ENCODE measurements around the gene TOP2A.

TOP2A gene

DNA sequence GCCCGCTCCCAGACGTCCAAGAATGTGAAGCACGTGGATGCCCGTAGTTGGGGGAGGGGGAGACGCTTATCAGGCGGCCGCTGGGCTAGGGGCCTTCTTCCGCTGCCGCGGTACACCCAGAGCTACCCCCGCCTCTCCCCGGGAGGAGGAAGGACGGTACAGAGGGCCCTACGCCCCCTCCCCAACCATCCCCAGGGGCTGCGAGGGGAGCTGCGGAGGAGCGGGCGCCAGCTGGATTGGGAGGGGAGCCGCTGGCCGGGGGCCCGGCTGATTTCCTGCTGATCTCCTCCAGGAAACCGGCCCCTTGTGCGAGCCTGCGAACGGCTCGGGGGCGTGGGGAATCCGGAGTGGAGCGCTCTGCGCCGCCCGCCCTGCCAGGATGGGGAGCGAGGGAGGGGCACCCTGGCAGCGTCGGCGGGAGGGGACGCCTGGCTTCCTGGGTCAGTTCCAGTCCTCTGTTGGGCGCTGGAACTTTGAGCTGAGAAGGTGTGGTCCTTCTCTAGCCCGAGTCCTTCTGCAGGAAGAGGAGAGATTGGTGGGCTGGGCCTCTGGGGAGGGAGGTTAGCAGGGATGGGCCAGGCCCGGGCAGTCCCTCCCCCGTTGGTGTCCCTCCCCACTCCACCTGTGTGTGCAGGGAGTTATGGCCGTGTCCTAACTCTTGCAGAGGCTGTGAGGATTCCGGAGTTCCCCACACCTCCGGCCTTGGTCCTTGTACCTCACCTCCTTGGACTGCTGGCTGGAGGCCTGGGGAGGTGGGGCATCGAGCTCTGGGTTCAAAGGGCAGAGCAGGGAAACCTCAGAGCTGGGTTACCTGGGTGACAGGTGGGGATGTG, 72.3 kb downstream of the TOP2A start:
- no peak for DNase-seq

- no peak for DNase-seq
These were observed 73.1 kb downstream of the TOP2A start for GRCh38 chr17:40344421-40345160.

DNA sequence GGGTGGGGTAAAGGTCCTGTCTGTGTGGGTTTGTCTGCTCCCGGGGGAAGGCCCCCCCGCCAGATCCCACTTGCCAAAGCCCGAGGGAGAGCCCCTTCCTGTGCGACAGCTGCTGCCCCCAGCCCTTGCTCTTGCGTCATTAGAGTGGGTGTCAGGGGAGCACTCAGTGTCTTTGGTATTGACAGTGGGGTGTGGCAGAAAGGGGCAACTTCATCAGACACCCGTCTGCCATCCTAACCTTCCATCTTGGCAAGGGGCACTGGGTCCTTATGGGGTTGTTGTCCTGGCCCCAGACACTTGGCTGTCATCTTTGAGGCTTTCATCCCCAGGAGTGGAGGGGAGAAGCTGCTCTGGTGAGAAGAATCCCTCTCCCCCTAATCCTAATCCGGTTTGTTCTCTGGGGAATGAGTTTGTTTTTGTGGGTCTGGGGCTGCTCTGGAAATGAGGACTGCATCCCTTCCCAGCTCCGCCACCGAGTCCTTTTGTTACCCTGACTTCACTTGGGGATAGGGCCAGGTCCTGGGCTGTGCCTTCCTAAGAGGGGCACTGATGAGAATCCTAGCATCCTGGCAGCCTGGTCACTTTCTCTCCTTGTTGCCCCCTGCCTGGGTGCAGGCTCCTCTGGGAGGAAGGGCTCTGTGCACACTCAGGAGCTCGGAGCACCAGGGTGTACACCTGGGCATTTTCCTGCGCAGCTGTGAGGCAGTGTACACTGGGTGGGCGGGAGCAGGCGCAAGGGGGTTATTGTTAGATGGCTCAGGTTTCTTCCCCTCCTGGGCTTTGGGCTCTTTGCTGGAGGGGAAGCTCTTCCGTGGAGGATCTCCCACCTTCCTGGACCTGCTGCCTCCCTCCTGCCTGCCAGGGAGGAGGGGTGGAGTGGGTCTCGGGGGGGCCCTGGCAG, 74.2 kb downstream of the TOP2A start:
- DNase-seq: no peak

GRCh38 chr17:40342504-40343218, 75.0 kb downstream of the TOP2A start:
- no peak for DNase-seq

GRCh38 chr17:40341808-40342503, 75.7 kb downstream of the TOP2A start:
- no peak for DNase-seq

GRCh38 chr17:40340880-40341807, 76.6 kb downstream of the TOP2A start:
- peak; percentile 72 for DNase-seq

DNA sequence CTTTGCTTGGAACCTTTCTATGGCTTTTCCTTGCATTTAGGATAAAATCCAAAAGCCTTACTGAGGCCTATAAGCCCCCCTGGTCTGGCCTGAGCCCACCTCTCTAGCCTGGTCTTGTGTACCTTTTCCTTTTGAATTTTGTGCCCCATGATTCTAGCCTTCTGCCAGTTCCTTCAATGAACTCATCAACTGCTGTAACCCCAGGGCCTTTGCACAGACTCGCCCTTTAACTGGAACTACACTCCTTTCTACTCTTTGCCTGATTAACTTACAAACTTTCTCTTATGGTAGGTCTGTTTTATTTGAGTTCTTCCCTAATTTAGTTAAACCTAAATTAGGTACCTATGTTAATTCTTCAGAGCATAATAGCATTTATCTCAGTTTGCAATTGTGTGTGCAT, 77.4 kb downstream of the TOP2A start:
- DNase-seq: no peak

DNA sequence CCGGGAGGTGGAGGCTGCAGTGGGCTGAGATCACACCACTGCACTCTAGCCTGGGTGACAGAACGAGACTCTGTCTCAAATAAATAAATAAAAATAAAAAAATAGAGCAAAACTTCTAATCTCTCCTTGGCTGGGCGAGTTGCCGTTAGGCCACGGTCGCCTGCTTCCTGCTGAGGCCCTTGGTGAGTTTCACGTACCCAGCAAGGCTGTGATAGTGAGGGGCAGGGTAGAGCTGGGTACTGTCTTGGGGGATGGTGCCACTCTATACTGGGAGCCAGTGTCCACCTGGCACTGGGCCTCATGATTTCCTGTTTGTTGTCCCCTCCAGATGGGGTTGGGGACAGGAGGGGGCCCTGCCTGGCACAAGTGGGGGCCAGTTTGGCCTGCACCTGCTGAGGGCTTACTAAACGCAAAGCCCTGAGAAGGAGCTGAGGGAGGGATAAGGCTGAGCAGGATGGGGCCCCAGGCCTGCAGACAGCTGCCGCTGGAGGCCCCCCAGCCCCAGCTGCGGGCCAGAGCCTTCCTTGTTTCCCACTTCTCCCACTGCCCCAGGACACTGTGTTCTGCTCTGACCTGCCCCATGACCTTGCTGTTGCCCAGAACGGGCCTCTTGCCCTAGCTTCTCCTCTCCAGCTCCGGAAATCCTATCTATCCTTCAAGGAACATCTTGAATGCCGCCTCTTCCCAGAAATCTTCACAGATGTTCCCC, 78.6 kb downstream of the TOP2A start:
- no peak for DNase-seq
